Measurements from ENCODE around the gene AMMECR1.

AMMECR1 gene

DNA sequence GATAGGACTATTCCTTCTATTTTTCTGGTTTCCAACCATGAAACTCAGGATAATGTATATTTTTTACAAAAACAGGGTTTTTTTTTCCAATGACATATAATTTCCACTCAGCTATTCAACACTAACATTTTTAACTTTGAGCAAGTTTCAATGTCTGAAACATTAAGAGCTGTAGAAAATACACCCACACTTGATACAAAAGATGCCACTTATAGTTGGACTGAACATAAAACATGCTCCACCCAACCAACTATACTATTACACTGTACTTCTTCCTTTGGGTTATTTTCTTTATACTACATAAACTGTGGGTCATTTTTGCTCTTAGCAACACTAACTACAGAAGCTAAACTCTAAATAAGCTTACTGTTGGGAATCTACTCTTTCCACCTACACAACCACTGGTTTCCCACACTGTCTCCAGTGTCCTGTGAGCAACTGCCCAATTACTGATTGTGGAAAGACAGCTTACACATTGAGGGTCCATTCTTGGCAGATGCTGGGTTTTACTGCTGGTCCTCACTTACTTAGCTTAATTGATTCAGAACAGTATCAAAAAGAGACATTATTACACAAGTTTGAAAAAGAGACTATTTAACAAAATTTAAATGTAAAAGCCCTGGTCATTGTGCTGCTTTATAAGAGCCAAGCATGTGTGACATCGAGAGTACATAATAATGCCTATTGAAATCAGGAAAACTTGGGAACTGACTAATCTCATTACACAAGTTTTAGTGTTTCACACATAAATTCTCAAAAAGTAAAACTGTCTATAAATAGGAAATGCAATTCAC, 6.3 kb downstream of the AMMECR1 start:
- no peaks in the 10 kb centered on the region for H3K36me3 ChIP-seq (ENCODE audit: control insufficient read depth in 2 of 2, insufficient read depth in 2 of 2, low read length in 2 of 2)
- H3K9me3 ChIP-seq (ENCODE audit: control insufficient read depth in 2 of 2, low read length in 2 of 2) = no peaks in the 10 kb centered on the region
- H3K27ac ChIP-seq (ENCODE audit: low read depth in 2 of 2, low read length in 2 of 2) = no peak overlapping the region
- H3K4me1 ChIP-seq (ENCODE audit: control insufficient read depth in 2 of 2, insufficient read depth in 2 of 2, low read length in 2 of 2) = peaks cover 0 to 3% of the 10 kb centered on the region in 2 donors
- H3K27me3 ChIP-seq (ENCODE audit: control insufficient read depth in 2 of 2, insufficient read depth in 2 of 2, low read length in 2 of 2) = no peaks in the 10 kb centered on the region
- no peak overlapping the region for H3K9ac ChIP-seq (ENCODE audit: low read depth in 1 of 2, low read length in 2 of 2)
- no peak overlapping the region for H3K4me3 ChIP-seq (ENCODE audit: low read length in 2 of 2)

DNA sequence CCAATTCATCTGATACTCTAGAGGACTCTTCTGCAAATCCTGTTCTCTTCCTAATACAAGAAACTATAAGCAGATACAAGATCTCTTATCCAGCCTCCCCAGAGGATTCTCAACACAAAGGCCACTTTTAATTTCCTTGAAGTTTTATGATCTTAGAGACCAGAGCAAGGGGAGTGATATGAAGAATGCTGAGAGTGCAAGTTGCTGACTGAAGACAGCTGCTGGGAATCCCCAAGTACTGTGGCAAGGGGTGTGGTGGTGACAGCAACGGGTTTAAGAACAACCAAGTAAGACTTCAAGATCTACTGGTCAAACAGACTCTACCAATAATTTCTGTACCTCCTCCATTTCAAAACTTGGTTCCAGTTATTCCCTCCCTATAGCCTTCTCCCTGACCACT, 7.0 kb downstream of the AMMECR1 start:
- no peak overlapping the region for H3K27ac ChIP-seq (ENCODE audit: low read depth in 2 of 2, low read length in 2 of 2)
- H3K36me3 ChIP-seq (ENCODE audit: control insufficient read depth in 2 of 2, insufficient read depth in 2 of 2, low read length in 2 of 2) = no peaks in the 10 kb centered on the region
- H3K9ac ChIP-seq (ENCODE audit: low read depth in 1 of 2, low read length in 2 of 2) = no peak overlapping the region
- no peak overlapping the region for H3K4me3 ChIP-seq (ENCODE audit: low read length in 2 of 2)
- H3K27me3 ChIP-seq (ENCODE audit: control insufficient read depth in 2 of 2, insufficient read depth in 2 of 2, low read length in 2 of 2) = no peaks in the 10 kb centered on the region
- H3K9me3 ChIP-seq (ENCODE audit: control insufficient read depth in 2 of 2, low read length in 2 of 2) = no peaks in the 10 kb centered on the region
- H3K4me1 ChIP-seq (ENCODE audit: control insufficient read depth in 2 of 2, insufficient read depth in 2 of 2, low read length in 2 of 2) = peaks cover 0 to 2% of the 10 kb centered on the region in 2 donors

DNA sequence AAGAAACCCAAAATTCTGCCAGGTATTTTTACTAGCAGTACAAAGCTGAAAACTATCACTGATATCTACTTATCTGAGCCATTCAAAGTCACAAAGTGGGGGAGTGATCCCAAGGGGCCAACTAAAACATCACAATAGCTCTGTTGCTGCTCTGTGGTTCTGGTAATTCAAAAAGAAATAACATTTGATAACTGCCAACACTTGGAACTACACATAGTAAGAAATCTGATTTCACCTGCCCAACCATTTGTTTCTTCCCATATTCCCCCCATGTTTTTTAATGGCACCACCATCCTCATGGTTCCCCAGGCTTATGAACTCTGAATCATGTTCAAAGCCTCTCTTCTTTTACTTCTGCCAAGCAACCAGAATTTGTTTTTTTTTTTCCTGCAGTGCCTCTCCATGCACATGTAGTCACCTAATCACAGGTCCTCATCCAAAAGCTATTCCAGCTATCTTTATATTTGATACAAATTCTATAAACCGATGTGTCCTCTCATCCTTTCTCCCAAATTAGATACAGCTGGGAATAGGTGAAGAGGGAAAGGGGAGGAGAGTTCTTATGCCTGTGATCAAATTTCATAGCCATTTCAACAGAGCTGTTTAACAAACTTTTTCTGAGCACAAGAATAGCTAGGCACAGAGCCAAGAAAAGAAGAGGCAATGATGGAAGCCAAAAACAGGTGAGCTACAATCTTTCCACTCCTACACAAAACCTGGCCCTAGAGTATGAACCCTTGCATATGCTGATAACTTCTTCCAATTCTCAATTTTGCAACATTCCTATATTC, 7.7 kb downstream of the AMMECR1 start:
- H3K9me3 ChIP-seq (ENCODE audit: control insufficient read depth in 2 of 2, low read length in 2 of 2) = no peaks in the 10 kb centered on the region
- H3K4me3 ChIP-seq (ENCODE audit: low read length in 2 of 2) = no peak overlapping the region
- H3K27ac ChIP-seq (ENCODE audit: low read depth in 2 of 2, low read length in 2 of 2) = no peak overlapping the region
- H3K9ac ChIP-seq (ENCODE audit: low read depth in 1 of 2, low read length in 2 of 2) = no peak overlapping the region
- no peaks in the 10 kb centered on the region for H3K4me1 ChIP-seq (ENCODE audit: control insufficient read depth in 2 of 2, insufficient read depth in 2 of 2, low read length in 2 of 2)
- H3K27me3 ChIP-seq (ENCODE audit: control insufficient read depth in 2 of 2, insufficient read depth in 2 of 2, low read length in 2 of 2) = no peaks in the 10 kb centered on the region
- H3K36me3 ChIP-seq (ENCODE audit: control insufficient read depth in 2 of 2, insufficient read depth in 2 of 2, low read length in 2 of 2) = no peaks in the 10 kb centered on the region

DNA sequence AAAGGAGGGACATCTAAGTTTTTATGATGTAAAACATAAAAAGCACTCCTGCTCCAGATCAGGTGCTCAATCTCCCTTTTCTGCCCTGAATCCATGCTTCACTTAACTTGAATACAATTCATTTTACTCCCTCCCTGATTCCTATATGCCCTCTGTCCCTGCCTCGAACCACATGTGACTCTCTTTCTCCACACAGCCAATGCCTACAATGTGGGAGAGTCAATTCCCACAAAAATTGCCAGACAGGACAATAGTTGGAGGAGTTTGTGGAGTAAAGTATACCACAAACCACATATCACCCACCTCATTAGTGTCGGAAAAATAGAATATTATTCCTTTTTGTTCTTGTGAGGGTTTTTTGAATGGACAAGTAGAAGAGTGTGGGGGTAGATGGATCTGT, 9.7 kb downstream of the AMMECR1 start:
- Histone ChIP-seq H3K4me3 (ENCODE audit: low read length in 2 of 2) (no peak overlapping the region), H3K9me3 (ENCODE audit: control insufficient read depth in 2 of 2, low read length in 2 of 2) (no peaks in the 10 kb centered on the region), H3K9ac (ENCODE audit: low read depth in 1 of 2, low read length in 2 of 2) (no peak overlapping the region), H3K4me1 (ENCODE audit: control insufficient read depth in 2 of 2, insufficient read depth in 2 of 2, low read length in 2 of 2) (no peaks in the 10 kb centered on the region), H3K27me3 (ENCODE audit: control insufficient read depth in 2 of 2, insufficient read depth in 2 of 2, low read length in 2 of 2) (no peaks in the 10 kb centered on the region), H3K27ac (ENCODE audit: low read depth in 2 of 2, low read length in 2 of 2) (no peak overlapping the region), H3K36me3 (ENCODE audit: control insufficient read depth in 2 of 2, insufficient read depth in 2 of 2, low read length in 2 of 2) (no peaks in the 10 kb centered on the region)

DNA sequence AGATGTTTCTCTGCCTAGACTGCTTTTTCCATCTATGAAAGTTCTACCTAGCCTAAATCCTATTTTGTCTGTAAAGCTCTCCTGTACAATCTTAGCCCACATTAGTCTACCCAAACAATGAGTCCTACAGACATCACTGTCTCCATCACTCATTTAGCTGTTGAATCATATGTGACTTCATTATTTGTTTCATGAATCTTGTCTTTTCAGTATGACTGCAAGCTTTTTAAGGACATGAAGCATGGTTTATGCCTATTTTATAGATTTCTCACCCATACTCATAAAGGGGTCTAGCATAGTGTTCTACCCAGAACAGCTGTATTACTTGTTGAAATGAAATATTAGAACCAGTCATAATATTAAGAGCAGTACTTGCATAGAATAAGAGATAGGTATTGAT, 13.0 kb downstream of the AMMECR1 start:
- Histone ChIP-seq H3K9ac (ENCODE audit: low read depth in 1 of 2, low read length in 2 of 2) (no peak overlapping the region), H3K27me3 (ENCODE audit: control insufficient read depth in 2 of 2, insufficient read depth in 2 of 2, low read length in 2 of 2) (peaks cover 0 to 4% of the 10 kb centered on the region in 2 donors), H3K9me3 (ENCODE audit: control insufficient read depth in 2 of 2, low read length in 2 of 2) (no peaks in the 10 kb centered on the region), H3K4me1 (ENCODE audit: control insufficient read depth in 2 of 2, insufficient read depth in 2 of 2, low read length in 2 of 2) (no peaks in the 10 kb centered on the region), H3K4me3 (ENCODE audit: low read length in 2 of 2) (no peak overlapping the region), H3K27ac (ENCODE audit: low read depth in 2 of 2, low read length in 2 of 2) (no peak overlapping the region), H3K36me3 (ENCODE audit: control insufficient read depth in 2 of 2, insufficient read depth in 2 of 2, low read length in 2 of 2) (no peaks in the 10 kb centered on the region)

DNA sequence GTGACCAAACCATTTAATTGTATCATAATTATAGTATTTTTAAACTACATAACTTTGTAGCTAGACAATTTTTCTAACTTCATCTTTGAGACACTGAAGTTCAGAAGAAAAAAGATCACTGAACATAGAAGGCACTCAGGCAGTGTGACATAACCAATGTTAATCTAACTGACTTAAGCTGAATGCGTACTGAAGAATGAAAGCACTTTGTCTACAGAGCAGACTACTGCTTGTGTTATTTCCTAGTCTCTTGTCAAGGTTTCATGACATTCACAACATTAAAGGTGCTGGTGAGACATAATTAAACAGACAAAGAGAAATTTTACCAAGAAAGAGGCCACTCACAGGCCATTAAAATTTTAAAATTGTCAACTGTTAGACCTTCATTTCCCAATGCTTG, 13.5 kb downstream of the AMMECR1 start:
- H3K9ac ChIP-seq (ENCODE audit: low read depth in 1 of 2, low read length in 2 of 2) = no peak overlapping the region
- H3K27me3 ChIP-seq (ENCODE audit: control insufficient read depth in 2 of 2, insufficient read depth in 2 of 2, low read length in 2 of 2) = peaks cover 0 to 5% of the 10 kb centered on the region in 2 donors
- H3K4me3 ChIP-seq (ENCODE audit: low read length in 2 of 2) = no peak overlapping the region
- no peaks in the 10 kb centered on the region for H3K9me3 ChIP-seq (ENCODE audit: control insufficient read depth in 2 of 2, low read length in 2 of 2)
- H3K4me1 ChIP-seq (ENCODE audit: control insufficient read depth in 2 of 2, insufficient read depth in 2 of 2, low read length in 2 of 2) = no peaks in the 10 kb centered on the region
- H3K27ac ChIP-seq (ENCODE audit: low read depth in 2 of 2, low read length in 2 of 2) = no peak overlapping the region
- no peaks in the 10 kb centered on the region for H3K36me3 ChIP-seq (ENCODE audit: control insufficient read depth in 2 of 2, insufficient read depth in 2 of 2, low read length in 2 of 2)

DNA sequence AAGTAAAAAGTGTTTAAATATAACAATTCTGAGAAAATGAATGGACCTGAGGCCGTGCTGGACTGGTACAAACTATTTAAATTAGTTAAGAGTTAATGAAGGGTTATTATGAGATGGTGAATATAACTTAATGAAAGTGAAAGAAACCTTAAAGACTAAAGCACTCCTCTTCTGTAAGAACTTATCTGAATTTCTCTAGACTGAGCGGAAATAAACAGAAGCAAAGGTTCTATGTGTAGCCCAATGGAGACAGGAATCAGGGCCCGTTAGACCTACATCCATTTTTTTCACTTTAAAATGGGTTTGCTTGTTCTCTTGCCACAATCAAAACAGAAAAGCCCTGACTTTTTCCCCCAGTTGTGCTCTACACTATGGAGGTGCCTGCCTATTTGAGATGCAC, 14.9 kb downstream of the AMMECR1 start:
- H3K27me3 ChIP-seq (ENCODE audit: control insufficient read depth in 2 of 2, insufficient read depth in 2 of 2, low read length in 2 of 2) = peaks cover 0 to 5% of the 10 kb centered on the region in 2 donors
- no peak overlapping the region for H3K4me3 ChIP-seq (ENCODE audit: low read length in 2 of 2)
- no peaks in the 10 kb centered on the region for H3K36me3 ChIP-seq (ENCODE audit: control insufficient read depth in 2 of 2, insufficient read depth in 2 of 2, low read length in 2 of 2)
- no peak overlapping the region for H3K27ac ChIP-seq (ENCODE audit: low read depth in 2 of 2, low read length in 2 of 2)
- no peaks in the 10 kb centered on the region for H3K4me1 ChIP-seq (ENCODE audit: control insufficient read depth in 2 of 2, insufficient read depth in 2 of 2, low read length in 2 of 2)
- no peaks in the 10 kb centered on the region for H3K9me3 ChIP-seq (ENCODE audit: control insufficient read depth in 2 of 2, low read length in 2 of 2)
- no peak overlapping the region for H3K9ac ChIP-seq (ENCODE audit: low read depth in 1 of 2, low read length in 2 of 2)

DNA sequence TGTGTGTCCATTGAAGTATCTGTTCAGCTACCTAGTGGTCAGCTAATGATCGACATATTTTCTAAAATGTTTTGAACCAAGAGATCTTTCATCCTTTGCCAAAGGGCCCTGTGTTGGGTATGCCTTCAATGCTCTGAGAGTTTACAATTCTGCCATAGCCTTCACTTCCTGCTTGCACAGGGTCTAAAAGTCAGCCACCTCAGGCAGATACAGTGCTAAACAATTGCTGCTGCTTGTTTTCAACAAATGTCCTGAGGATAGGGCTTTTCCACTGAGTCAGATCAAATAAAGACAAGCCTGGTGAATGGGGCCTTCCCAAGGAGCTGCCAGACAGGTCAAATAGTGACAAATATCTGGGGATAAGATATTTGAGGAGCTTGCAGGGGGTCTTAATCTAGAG, 16.7 kb downstream of the AMMECR1 start:
- Histone ChIP-seq H3K4me1 (ENCODE audit: control insufficient read depth in 2 of 2, insufficient read depth in 2 of 2, low read length in 2 of 2) (no peaks in the 10 kb centered on the region), H3K36me3 (ENCODE audit: control insufficient read depth in 2 of 2, insufficient read depth in 2 of 2, low read length in 2 of 2) (no peaks in the 10 kb centered on the region), H3K4me3 (ENCODE audit: low read length in 2 of 2) (no peak overlapping the region), H3K27ac (ENCODE audit: low read depth in 2 of 2, low read length in 2 of 2) (no peak overlapping the region), H3K9me3 (ENCODE audit: control insufficient read depth in 2 of 2, low read length in 2 of 2) (no peaks in the 10 kb centered on the region), H3K27me3 (ENCODE audit: control insufficient read depth in 2 of 2, insufficient read depth in 2 of 2, low read length in 2 of 2) (peaks cover 0 to 5% of the 10 kb centered on the region in 2 donors), H3K9ac (ENCODE audit: low read depth in 1 of 2, low read length in 2 of 2) (no peak overlapping the region)

DNA sequence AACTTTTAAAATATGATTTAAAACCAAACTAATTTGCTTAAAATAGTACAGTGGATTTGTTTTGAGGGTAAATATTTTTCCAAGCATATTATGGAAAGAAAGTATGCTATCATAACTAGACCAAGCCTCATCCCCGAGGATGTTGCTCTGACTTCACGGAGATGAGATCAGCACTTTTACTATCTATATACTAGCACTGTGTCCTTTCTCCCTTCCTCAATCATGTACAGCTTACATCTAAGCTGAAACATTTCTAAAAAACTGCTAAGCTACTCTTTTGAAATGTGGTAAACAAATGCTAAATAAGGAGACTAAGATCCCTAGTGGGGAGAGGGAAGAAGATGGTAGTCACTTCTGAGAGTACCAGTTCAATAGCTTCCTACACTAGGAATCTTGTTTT, 23.8 kb downstream of the AMMECR1 start:
- Histone ChIP-seq H3K27me3 (ENCODE audit: control insufficient read depth in 2 of 2, insufficient read depth in 2 of 2, low read length in 2 of 2) (no peaks in the 10 kb centered on the region), H3K4me3 (ENCODE audit: low read length in 2 of 2) (no peak overlapping the region), H3K9ac (ENCODE audit: low read depth in 1 of 2, low read length in 2 of 2) (no peak overlapping the region), H3K9me3 (ENCODE audit: control insufficient read depth in 2 of 2, low read length in 2 of 2) (no peaks in the 10 kb centered on the region), H3K4me1 (ENCODE audit: control insufficient read depth in 2 of 2, insufficient read depth in 2 of 2, low read length in 2 of 2) (no peaks in the 10 kb centered on the region), H3K36me3 (ENCODE audit: control insufficient read depth in 2 of 2, insufficient read depth in 2 of 2, low read length in 2 of 2) (no peaks in the 10 kb centered on the region), H3K27ac (ENCODE audit: low read depth in 2 of 2, low read length in 2 of 2) (no peak overlapping the region)

DNA sequence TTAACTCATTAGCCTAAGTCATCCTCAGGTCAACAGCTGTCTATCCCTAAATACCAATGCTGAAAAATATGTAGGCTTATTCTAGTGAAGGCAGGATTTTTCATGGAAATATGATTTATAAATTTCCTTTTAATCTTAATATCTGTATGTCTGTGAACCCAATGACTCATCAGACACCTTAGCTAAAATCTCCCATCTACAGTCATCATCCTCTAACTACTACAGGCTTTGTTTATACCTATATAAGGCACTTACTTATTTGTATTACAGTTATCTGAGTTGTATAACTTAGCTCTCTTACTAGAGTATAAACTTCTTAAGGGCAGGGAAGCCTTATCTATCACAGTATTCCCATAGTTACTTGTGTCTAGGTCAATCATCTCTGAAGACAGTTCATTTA, 24.2 kb downstream of the AMMECR1 start:
- Histone ChIP-seq H3K9me3 (ENCODE audit: control insufficient read depth in 2 of 2, low read length in 2 of 2) (no peaks in the 10 kb centered on the region), H3K4me1 (ENCODE audit: control insufficient read depth in 2 of 2, insufficient read depth in 2 of 2, low read length in 2 of 2) (no peaks in the 10 kb centered on the region), H3K36me3 (ENCODE audit: control insufficient read depth in 2 of 2, insufficient read depth in 2 of 2, low read length in 2 of 2) (no peaks in the 10 kb centered on the region), H3K27ac (ENCODE audit: low read depth in 2 of 2, low read length in 2 of 2) (no peak overlapping the region), H3K27me3 (ENCODE audit: control insufficient read depth in 2 of 2, insufficient read depth in 2 of 2, low read length in 2 of 2) (no peaks in the 10 kb centered on the region), H3K9ac (ENCODE audit: low read depth in 1 of 2, low read length in 2 of 2) (no peak overlapping the region), H3K4me3 (ENCODE audit: low read length in 2 of 2) (no peak overlapping the region)

Measured in mucosa of rectum (tissue), 2 donors.